GM23248 (cell line): Measurements from ENCODE around the gene PDLIM7. TPM values are rescaled to one million over a fixed set of nuclear protein-coding genes. Genes with fewer than 3 reads are reported as not detected.
"Not testable (repeated sequence)": the region's sequence is repeated elsewhere in the genome, so short reads cannot be mapped to it uniquely, and the experiment has no call there.

Experiments
- DNase-seq: peaks from one replicate; pipeline ENCODE4 v3.0.0-alpha.2; 2015
- H2AFZ ChIP-seq: fragments of 200-600 bp; sonication (generic); 2 replicates; pipeline ENCODE4 v1.6.1; 2016; ENCODE audit warnings: antibody characterized with exemption
- H3F3A ChIP-seq: fragments of 200-600 bp; sonication (generic); 2 replicates; pipeline ENCODE4 v1.6.1; 2016; ENCODE audit warnings: mild to moderate bottlenecking, antibody characterized with exemption, mixed run types; ENCODE audit not compliant: insufficient read depth
- H3K27ac ChIP-seq: fragments of 200-600 bp; sonication (generic); 2 replicates; pipeline ENCODE4 v1.5.1; 2016; ENCODE audit warnings: mild to moderate bottlenecking
- H3K27me3 ChIP-seq: fragments of 200-600 bp; sonication (generic); replicated peaks from 2 replicates; pipeline ENCODE4 v1.6.1; 2016; ENCODE audit warnings: mild to moderate bottlenecking; ENCODE audit not compliant: insufficient read depth
- H3K36me3 ChIP-seq: fragments of 200-600 bp; sonication (generic); 2 replicates; pipeline ENCODE4 v1.6.1; 2016; ENCODE audit warnings: low read depth, mild to moderate bottlenecking
- H3K4me1 ChIP-seq: fragments of 200-600 bp; sonication (generic); 2 replicates; pipeline ENCODE4 v1.6.1; 2016; ENCODE audit warnings: mild to moderate bottlenecking; ENCODE audit not compliant: insufficient read depth
- H3K4me2 ChIP-seq: fragments of 200-600 bp; sonication (generic); one replicate; pipeline ENCODE4 v1.6.1; 2016; ENCODE audit warnings: mild to moderate bottlenecking; ENCODE audit not compliant: unreplicated experiment
- H3K4me3 ChIP-seq: fragments of 200-600 bp; sonication (generic); 2 replicates; pipeline ENCODE4 v1.5.1; 2016; ENCODE audit warnings: mild to moderate bottlenecking
- H3K79me2 ChIP-seq: fragments of 200-600 bp; sonication (generic); 2 replicates; pipeline ENCODE4 v1.6.1; 2016; ENCODE audit warnings: mild to moderate bottlenecking; ENCODE audit not compliant: insufficient read depth
- H3K9ac ChIP-seq: fragments of 200-600 bp; sonication (generic); 2 replicates; pipeline ENCODE4 v1.6.1; 2016; ENCODE audit warnings: mild to moderate bottlenecking
- H3K9me2 ChIP-seq: fragments of 200-600 bp; sonication (generic); 2 replicates; pipeline ENCODE4 v1.6.1; 2016; ENCODE audit warnings: mixed run types, mild to moderate bottlenecking, moderate library complexity; ENCODE audit not compliant: insufficient read depth
- H3K9me3 ChIP-seq: fragments of 200-600 bp; sonication (generic); one replicate; pipeline ENCODE4 v1.6.1; 2017; ENCODE audit warnings: low read depth
- H4K20me1 ChIP-seq: fragments of 200-600 bp; sonication (generic); 2 replicates; pipeline ENCODE4 v1.6.0; 2016; ENCODE audit not compliant: insufficient read depth
- EZH2 ChIP-seq: fragments of 200-600 bp; sonication (generic); IDR thresholded peaks from 2 replicates; pipeline ENCODE4 v1.6.1; 2018; ENCODE audit warnings: antibody characterized with exemption, mild to moderate bottlenecking; ENCODE audit not compliant: insufficient read depth, poor library complexity, severe bottlenecking
- EZH2phosphoT487 ChIP-seq: fragments of 200-600 bp; sonication (generic); IDR thresholded peaks from 2 replicates; pipeline ENCODE4 v1.6.1; 2018; ENCODE audit warnings: antibody characterized with exemption, moderate library complexity, mild to moderate bottlenecking, low read depth; ENCODE audit not compliant: insufficient read depth
- WGBS, 2 experiments: methylation state at CpG; one replicate each; pipeline ENCODE4 v1.1.6; 2015 to 2017; ENCODE audit warnings: low lambda C conversion rate in 2 of 2, low coverage in 1 of 2; ENCODE audit errors: missing lambda C conversion rate in 2 of 2; 5-methylcytosine and 5-hydroxymethylcytosine counted together
- in situ Hi-C: fragments of 300-500 bp; cut with MboI; formaldehyde crosslinking; loops from 2 replicates; pipeline ENCODE4 v1.15.0; 2020
- polyA plus RNA-seq: library from polyadenylated mRNA; unstranded; fragments of >200 nt; fragmentation: Nextera tagmentation; extraction: Ambion mirVana; gene quantifications from 2 replicates; pipeline ENCODE4 v1.2.1, GENCODE V29; 2016
- total RNA-seq: library from RNA; depleted of rRNA; stranded (reverse); fragments of >200 nt; shearing (Covaris generic); gene quantifications from 2 replicates; pipeline ENCODE4 v1.2.3, GENCODE V29; 2014

PDLIM7 gene
- total and polyA plus RNA-seq, 2 experiments from 2014 or later = 320 to 556 TPM

- H3F3A ChIP-seq = peaks cover 72% of the 10 kb centered on the region
- 97 to 100% methylated on average over 3 of the region's 3 CpGs for WGBS, 2 experiments
- in situ Hi-C loops = no loop called here
- TF ChIP-seq EZH2phosphoT487 = no peak
- no peak for TF ChIP-seq EZH2
- peaks cover 70% of the 10 kb centered on the region for H3K36me3 ChIP-seq
- no peaks in the 10 kb centered on the region for H3K27me3 ChIP-seq
- no peak overlapping the region for H3K9ac ChIP-seq
- no peak overlapping the region for H2AFZ ChIP-seq
- H3K9me3 ChIP-seq = no peaks in the 10 kb centered on the region
- no peak for DNase-seq
- no peak overlapping the region for H3K4me3 ChIP-seq
- H3K27ac ChIP-seq = no peak overlapping the region
- 0 out of 2 replicates have a peak, but pooled peaks cover 4% of the 10 kb centered on the region for H4K20me1 ChIP-seq
- H3K4me2 ChIP-seq = no peak overlapping the region
- peaks cover 9% of the 10 kb centered on the region for H3K4me1 ChIP-seq
- H3K9me2 ChIP-seq = no peaks in the 10 kb centered on the region
- H3K79me2 ChIP-seq = peaks cover 52% of the 10 kb centered on the region
Observed at GRCh38 chr5:177486256-177486655, 11.1 kb downstream of the PDLIM7 start.

DNA sequence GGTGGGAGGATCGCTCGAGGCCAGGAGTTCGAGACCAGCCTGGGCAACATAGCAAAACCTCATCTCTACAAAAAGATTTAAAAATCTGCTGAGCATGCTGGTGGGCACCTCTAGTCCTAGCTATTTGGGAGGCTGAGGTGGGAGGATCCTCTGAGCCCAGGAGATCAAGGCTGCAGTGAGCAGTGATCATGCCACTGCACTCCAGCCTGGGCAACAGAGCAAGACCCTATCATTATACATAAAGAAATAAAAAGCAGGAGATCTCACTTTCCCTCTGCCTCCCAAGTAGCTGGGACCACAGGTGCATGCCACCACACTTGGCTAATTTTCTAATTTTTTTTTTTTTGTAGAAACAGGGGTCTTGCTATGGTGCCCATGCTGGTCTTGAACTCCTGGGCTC, 11.7 kb downstream of the PDLIM7 start:
- Histone ChIP-seq H3K9ac (peak overlapping the region; percentile 10; the same call in 1 of the 2 replicates), H3K36me3 (peaks cover 64% of the 10 kb centered on the region), H3K79me2 (peaks cover 47% of the 10 kb centered on the region), H3F3A (peaks cover 76% of the 10 kb centered on the region), H3K4me1 (peaks cover 12% of the 10 kb centered on the region)
- H3K9me3 ChIP-seq, H3K27ac ChIP-seq, H3K9me2 ChIP-seq, H4K20me1 ChIP-seq, H2AFZ ChIP-seq, H3K4me2 ChIP-seq, H3K27me3 ChIP-seq, in situ Hi-C loops, H3K4me3 ChIP-seq, DNase-seq: not testable (repeated sequence)
- 89 to 96% methylated on average over 3 of the region's 3 CpGs for WGBS, 2 experiments

GRCh38 chr5:177484902-177485549, 12.4 kb downstream of the PDLIM7 start:
- peaks cover 42% of the 10 kb centered on the region for H3K79me2 ChIP-seq
- no peaks in the 10 kb centered on the region for H3K9me3 ChIP-seq
- peaks cover 64% of the 10 kb centered on the region for H3K36me3 ChIP-seq
- no peak overlapping the region for H2AFZ ChIP-seq
- H3K9me2 ChIP-seq = no peaks in the 10 kb centered on the region
- peaks cover 82% of the 10 kb centered on the region for H3F3A ChIP-seq
- TF ChIP-seq EZH2 (no peak), EZH2phosphoT487 (no peak)
- 0 out of 2 replicates have a peak, but pooled peaks cover 4% of the 10 kb centered on the region for H4K20me1 ChIP-seq
- H3K27ac ChIP-seq = peak overlapping the region; percentile 40
- H3K4me1 ChIP-seq = peaks cover 18% of the 10 kb centered on the region
- H3K4me3 ChIP-seq = no peak overlapping the region
- in situ Hi-C loops = no loop called here
- peak overlapping the region; percentile 10; the same call in 1 of the 2 replicates for H3K9ac ChIP-seq
- H3K27me3 ChIP-seq = no peaks in the 10 kb centered on the region
- no peak overlapping the region for H3K4me2 ChIP-seq
- 85 to 86% methylated on average over 12 to 13 of the region's 13 CpGs for WGBS, 2 experiments
- DNase-seq = no peak

DNA sequence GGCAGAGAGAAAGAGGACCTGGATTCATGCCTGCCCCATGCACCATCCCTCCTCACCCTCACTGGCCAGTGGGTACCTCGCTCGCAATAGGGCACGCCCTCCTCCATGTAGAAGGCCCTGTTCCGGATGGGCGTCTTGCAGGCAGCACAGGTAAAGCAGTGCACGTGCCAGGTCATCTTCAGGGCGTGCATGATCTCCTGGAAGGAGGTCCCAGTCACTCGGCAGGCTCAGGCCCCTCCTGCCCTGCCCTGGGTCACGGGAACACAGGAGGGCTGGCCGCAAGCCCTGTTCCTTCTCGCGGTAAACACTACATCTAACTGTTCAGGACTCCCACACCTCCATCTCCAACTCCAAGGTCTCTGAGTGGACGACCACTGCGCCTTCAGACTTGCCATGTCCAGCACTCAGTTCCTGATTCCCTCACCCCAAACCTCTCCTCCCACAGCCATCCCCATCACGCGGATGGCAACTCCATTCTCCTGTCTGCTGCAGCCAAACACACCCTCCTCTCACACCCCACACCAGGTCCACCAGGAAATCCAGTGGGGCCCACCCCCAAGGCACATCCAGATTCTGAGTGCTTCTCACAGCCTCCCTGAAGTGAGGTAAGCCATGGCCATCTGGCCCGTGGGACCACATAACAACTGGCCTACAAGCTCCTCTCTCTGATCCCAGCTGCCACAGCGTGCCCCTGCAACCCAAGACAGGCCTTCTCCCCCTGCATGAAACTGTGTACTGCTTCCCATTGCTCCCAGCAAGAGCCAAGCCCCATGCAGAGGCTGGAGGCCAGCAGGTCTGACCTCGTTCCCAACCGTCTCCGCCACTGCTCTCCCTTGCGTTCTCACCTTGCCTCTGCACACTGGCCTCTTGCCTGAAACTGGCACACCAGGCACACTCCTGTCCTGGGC, 13.2 kb downstream of the PDLIM7 start:
- Histone ChIP-seq H3K4me2 (no peak overlapping the region), H3K4me1 (peaks cover 26% of the 10 kb centered on the region), H3K9ac (0 out of 2 replicates have a peak overlapping the region, but pooled peaks have one; percentile 3), H3F3A (peaks cover 89% of the 10 kb centered on the region), H3K9me2 (no peaks in the 10 kb centered on the region), H3K4me3 (no peak overlapping the region), H3K36me3 (peaks cover 58% of the 10 kb centered on the region), H4K20me1 (0 out of 2 replicates have a peak, but pooled peaks cover 4% of the 10 kb centered on the region), H2AFZ (no peak overlapping the region), H3K79me2 (peaks cover 35% of the 10 kb centered on the region), H3K27me3 (no peaks in the 10 kb centered on the region), H3K27ac (peak overlapping the region; percentile 40), H3K9me3 (no peaks in the 10 kb centered on the region)
- WGBS, 2 experiments = 90 to 93% methylated on average over 22 of the region's 22 CpGs
- TF ChIP-seq EZH2 (no peak), EZH2phosphoT487 (no peak)
- in situ Hi-C loops = no loop called here
- DNase-seq = no peak
